Transverse colon (tissue), 4 donors: ENCODE results near the gene IP6K3.

Experiments
- CTCF ChIP-seq, 5 experiments: fragments of 200-600 bp in 3 of 5; fragments of 450-650 bp in 2 of 5; sonication (generic) in 3 of 5; IDR thresholded peaks; 1 replicate in 2 of 5; 2 replicates in 3 of 5; pipeline ENCODE4 v1.5.1; 2016 to 2017; ENCODE audit warnings: antibody characterized with exemption in 5 of 5, inconsistent platforms in 3 of 5, mild to moderate bottlenecking in 2 of 5, moderate library complexity in 1 of 5
- EP300 ChIP-seq: sonication (generic); formaldehyde crosslinking; IDR thresholded peaks from one replicate; pipeline ENCODE4 v1.6.1; 2017; ENCODE audit warnings: antibody characterized with exemption, low read depth
- POLR2A ChIP-seq: fragments of 450-650 bp; IDR thresholded peaks from one replicate; pipeline ENCODE4 v1.6.1; 2016; ENCODE audit warnings: antibody characterized with exemption, mild to moderate bottlenecking, moderate library complexity
- POLR2AphosphoS5 ChIP-seq, 3 donors: sonication (generic); formaldehyde crosslinking; IDR thresholded peaks; one replicate each; pipeline ENCODE4 v1.6.1; 2016; ENCODE audit warnings: antibody characterized with exemption in 3 of 3

- TF ChIP-seq POLR2A (no peak), CTCF (IDR thresholded peaks at IDR 0.05) (peak in 1 of 5 experiments; percentile 22), EP300 (peak; percentile 26), POLR2AphosphoS5 (IDR thresholded peaks at IDR 0.05) (peak in 2 of 3 donors; percentile 27 to 69)
These were observed 5.3 kb upstream of the IP6K3 start for GRCh38 chr6:33751771-33752645.
